Activated CD8-positive, alpha-beta T cell treated with anti-CD3 and anti-CD28 coated beads for 36 hours (primary cell): Measurements from ENCODE around the gene C2CD3. TPM values are rescaled to one million over a fixed set of nuclear protein-coding genes. Genes with fewer than 3 reads are reported as not detected.

Source experiments
- ATAC-seq: fragments of 200-7000 bp; cut with Tn5 transposase; one replicate; pipeline ENCODE4 v1.10.0; 2021; ENCODE audit warnings: mild to moderate bottlenecking, moderate library complexity
- CTCF ChIA-PET: fragments of 350-600 bp; sonication (Branson Sonifier 250); formaldehyde crosslinking; loops from one replicate; lab custom pipeline; 2021; ENCODE audit warnings: antibody characterized with exemption; lab: Charles Lee
- POLR2A ChIA-PET: fragments of 350-600 bp; sonication (Branson Sonifier 250); formaldehyde crosslinking; loops from one replicate; lab custom pipeline; 2021; ENCODE audit warnings: antibody characterized with exemption; lab: Charles Lee
- DNase-seq: peaks from one replicate; pipeline ENCODE4 v3.0.0-alpha.2; 2020
- H3K27ac Mint-ChIP-seq: one replicate; pipeline ENCODE4 v1.8.0; 2021; ENCODE audit warnings: mild to moderate bottlenecking, mixed read lengths
- H3K27me3 Mint-ChIP-seq: one replicate; pipeline ENCODE4 v1.8.0; 2021; ENCODE audit warnings: mixed read lengths
- H3K36me3 Mint-ChIP-seq: one replicate; pipeline ENCODE4 v1.8.0; 2021; ENCODE audit warnings: low read depth, mixed read lengths
- H3K4me1 Mint-ChIP-seq: one replicate; pipeline ENCODE4 v1.8.0; 2021; ENCODE audit warnings: low read depth, mixed read lengths
- H3K4me3 Mint-ChIP-seq: one replicate; pipeline ENCODE4 v1.8.0; 2021; ENCODE audit warnings: mild to moderate bottlenecking, moderate library complexity, mixed read lengths
- H3K9me3 Mint-ChIP-seq: one replicate; pipeline ENCODE4 v1.8.0; 2021; ENCODE audit warnings: mixed read lengths
- intact Hi-C: fragments of 100-400 bp; cut with micrococcal nuclease; formaldehyde crosslinking; loops from one replicate; pipeline ENCODE4 v1.10.0; 2022
- total RNA-seq, 2 experiments: library from RNA; stranded (reverse); gene quantifications; one replicate each; pipeline ENCODE4 v1.2.3, GENCODE V29; 2021
- TF ChIP-seq, protein P1 (sequence below): fragments of 200-600 bp; IDR thresholded peaks from one replicate; pipeline ENCODE4 v1.8.0; 2022; ENCODE audit warnings: antibody characterized with exemption, mild to moderate bottlenecking

The C2CD3 gene
- total RNA-seq, 2 experiments from 2014 or later = 22.5 to 25.6 TPM

DNA sequence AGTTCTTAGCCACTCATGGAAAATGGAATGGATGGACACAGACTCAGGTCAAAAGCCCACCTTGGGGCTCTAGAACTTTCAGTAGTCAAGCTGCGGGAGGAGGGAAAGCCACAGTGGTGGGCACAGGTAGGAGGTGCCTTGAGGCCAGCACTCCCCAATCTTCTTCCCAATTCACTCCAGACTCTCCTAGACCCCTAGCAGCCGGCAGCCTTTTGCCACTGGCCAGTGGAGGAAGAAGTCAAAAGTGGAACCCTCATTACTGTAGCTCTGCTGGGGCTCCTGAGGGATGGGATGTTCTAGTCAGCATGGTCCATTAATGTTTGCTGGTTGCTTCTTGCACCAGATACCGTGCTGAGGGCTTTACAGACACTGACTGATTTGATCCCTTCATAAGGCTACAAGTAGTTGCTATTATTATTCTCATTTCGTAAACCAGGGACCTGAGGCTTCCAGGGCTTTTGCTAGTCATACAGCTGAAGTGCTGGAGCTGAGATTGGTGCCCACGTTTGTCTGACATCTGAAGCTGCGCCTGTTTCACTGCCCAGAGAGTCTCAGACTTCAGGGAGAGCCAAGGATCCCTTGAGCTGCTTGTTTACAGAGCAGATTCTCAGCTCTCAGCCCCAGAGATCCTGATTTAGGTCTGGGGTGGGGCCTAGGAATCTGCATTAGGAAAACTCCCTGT, 163.0 kb downstream of the C2CD3 start:
- ATAC-seq = no peak
- Mint-ChIP-seq H3K4me3 (no peak overlapping the region), H3K27ac (peak overlapping the region; percentile 51), H3K27me3 (no peaks in the 10 kb centered on the region), H3K36me3 (peaks cover 25% of the 10 kb centered on the region), H3K4me1 (peaks cover 93% of the 10 kb centered on the region), H3K9me3 (no peaks in the 10 kb centered on the region)
- POLR2A ChIA-PET = interaction anchor here (0.8 to 17.6 kb wide), 7 partner anchors 10 to 98 kb away, joined by 3 to 269 read pairs (median 3); partner anchors contain the start of gene UCP2
- intact Hi-C loops = loop anchor here (5.0 kb wide), 1 partner anchor 36 kb away; no protein-coding TSS in a partner anchor
- DNase-seq = no peak
- CTCF ChIA-PET = interaction anchor here (1.3 kb wide), 2 partner anchors 11 to 26 kb away, joined by 3 to 4 read pairs; no protein-coding TSS in a partner anchor
- TF ChIP-seq, protein P1, sequence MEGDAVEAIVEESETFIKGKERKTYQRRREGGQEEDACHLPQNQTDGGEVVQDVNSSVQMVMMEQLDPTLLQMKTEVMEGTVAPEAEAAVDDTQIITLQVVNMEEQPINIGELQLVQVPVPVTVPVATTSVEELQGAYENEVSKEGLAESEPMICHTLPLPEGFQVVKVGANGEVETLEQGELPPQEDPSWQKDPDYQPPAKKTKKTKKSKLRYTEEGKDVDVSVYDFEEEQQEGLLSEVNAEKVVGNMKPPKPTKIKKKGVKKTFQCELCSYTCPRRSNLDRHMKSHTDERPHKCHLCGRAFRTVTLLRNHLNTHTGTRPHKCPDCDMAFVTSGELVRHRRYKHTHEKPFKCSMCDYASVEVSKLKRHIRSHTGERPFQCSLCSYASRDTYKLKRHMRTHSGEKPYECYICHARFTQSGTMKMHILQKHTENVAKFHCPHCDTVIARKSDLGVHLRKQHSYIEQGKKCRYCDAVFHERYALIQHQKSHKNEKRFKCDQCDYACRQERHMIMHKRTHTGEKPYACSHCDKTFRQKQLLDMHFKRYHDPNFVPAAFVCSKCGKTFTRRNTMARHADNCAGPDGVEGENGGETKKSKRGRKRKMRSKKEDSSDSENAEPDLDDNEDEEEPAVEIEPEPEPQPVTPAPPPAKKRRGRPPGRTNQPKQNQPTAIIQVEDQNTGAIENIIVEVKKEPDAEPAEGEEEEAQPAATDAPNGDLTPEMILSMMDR = no peak

DNA sequence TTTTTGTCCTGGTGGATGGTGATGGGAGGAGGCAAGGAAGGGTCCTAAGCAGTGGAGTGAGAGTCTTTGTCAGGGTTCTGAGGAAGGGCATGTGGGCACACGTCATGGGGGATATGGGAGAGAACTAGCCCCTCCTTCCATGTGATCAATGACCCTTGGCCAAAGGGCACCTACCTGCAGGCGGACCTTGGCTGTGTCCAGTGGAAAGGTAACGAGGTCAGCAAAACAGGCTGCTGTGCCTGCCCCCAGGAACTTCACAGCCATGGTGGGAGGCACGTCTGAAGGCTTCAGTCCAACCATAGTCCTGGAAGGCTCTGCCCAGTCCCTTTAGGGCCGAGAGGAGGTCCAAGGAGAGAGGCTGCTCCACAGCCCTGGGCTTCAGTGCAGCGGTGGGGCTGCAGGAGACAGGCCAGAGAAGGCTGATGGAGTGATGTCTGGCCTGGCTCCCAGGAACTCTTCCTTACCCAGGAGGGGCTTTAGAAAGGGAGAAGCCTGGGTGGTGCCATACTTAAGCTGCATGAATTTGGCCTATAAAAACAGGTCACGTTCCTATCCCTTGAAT, 164.0 kb downstream of the C2CD3 start:
- DNase-seq (no peak), ATAC-seq (no peak)
- Mint-ChIP-seq H3K4me3 (no peak overlapping the region), H3K27ac (peak overlapping the region; percentile 91), H3K4me1 (peaks cover 86% of the 10 kb centered on the region), H3K9me3 (no peaks in the 10 kb centered on the region), H3K36me3 (peaks cover 25% of the 10 kb centered on the region), H3K27me3 (no peaks in the 10 kb centered on the region)
- ChIA-PET POLR2A (interaction anchor here (1.4 to 17.6 kb wide), 2 partner anchors 9 to 30 kb away, joined by 3 to 269 read pairs; partner anchors contain the start of gene UCP2), CTCF (interaction anchor here (1.3 kb wide), 1 partner anchor 12 kb away, joined by 3 read pairs; no protein-coding TSS in a partner anchor)
- intact Hi-C loops = loop anchor here (5.0 kb wide), 1 partner anchor 35 kb away; no protein-coding TSS in a partner anchor
- TF ChIP-seq, protein P1 = no peak

DNA sequence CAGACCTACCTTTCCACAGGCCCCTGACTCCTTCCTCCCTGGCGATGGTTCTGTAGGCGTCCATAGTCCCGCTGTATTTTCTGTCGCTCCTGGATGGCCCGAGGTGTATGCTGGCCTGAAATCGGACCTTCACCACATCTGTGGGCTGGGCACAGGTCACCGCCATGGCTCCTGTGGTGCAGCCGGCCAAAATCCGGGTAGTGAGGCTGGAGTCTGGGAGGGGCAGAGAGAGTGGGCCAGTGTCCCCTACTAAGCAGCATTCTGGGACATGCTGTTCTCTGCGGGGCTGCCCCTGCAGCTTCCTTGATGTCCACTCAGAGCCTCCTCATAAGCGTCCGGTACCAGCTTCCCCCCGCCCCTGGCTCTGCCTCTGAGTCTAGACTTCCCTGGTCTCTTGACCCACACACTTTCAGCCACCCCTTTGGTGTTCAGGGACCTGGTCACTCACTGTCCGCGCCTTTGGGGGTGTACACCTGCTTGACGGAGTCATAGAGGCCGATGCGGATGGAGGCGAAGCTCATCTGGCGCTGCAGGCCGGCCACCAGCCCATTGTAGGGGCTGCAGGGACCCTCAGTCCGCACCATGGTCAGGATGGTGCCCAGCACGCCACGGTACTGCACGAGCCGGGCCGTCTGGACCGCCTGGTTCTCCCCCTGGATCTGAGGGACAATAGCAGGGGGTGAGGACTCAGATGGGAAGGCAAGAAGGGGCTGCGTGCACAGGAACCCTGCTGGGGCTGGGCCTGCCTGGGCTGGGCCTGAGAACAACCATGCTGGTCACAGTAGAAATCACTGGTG, 164.9 kb downstream of the C2CD3 start:
- intact Hi-C loops = loop anchor here (1.0 to 5.0 kb wide), 2 partner anchors 11 to 34 kb away; no protein-coding TSS in a partner anchor
- TF ChIP-seq, protein P1 = no peak
- peaks cover 24% of the 10 kb centered on the region for H3K36me3 Mint-ChIP-seq
- peaks cover 82% of the 10 kb centered on the region for H3K4me1 Mint-ChIP-seq
- H3K27me3 Mint-ChIP-seq = no peaks in the 10 kb centered on the region
- ChIA-PET POLR2A (interaction anchor here (1.0 to 3.1 kb wide), 8 partner anchors 9 to 33 kb away, joined by 3 to 46 read pairs (median 7); partner anchors contain the start of gene UCP2), CTCF (interaction anchor here (1.0 to 1.7 kb wide), 4 partner anchors 11 to 76 kb away, joined by 3 to 7 read pairs (median 4); no protein-coding TSS in a partner anchor)
- peak overlapping the region; percentile 91 for H3K27ac Mint-ChIP-seq
- ATAC-seq (no peak), DNase-seq (no peak)
- no peak overlapping the region for H3K4me3 Mint-ChIP-seq
- no peaks in the 10 kb centered on the region for H3K9me3 Mint-ChIP-seq

GRCh38 chr11:74004759-74005615, 165.8 kb downstream of the C2CD3 start:
- peaks cover 82% of the 10 kb centered on the region for H3K4me1 Mint-ChIP-seq
- intact Hi-C loops = loop anchor here (1.0 to 5.0 kb wide), 2 partner anchors 10 to 33 kb away; no protein-coding TSS in a partner anchor

More at GRCh38 chr11:74004759-74005615, 165.8 kb downstream of the C2CD3 start:
- H3K9me3 Mint-ChIP-seq = no peaks in the 10 kb centered on the region
- TF ChIP-seq, protein P1 = no peak
- ATAC-seq (peak; percentile 99), DNase-seq (peak; percentile 96)
- H3K4me3 Mint-ChIP-seq = peak overlapping the region; percentile 65
- H3K36me3 Mint-ChIP-seq = peaks cover 30% of the 10 kb centered on the region
- peak overlapping the region; percentile 91 for H3K27ac Mint-ChIP-seq
- ChIA-PET POLR2A (interaction anchor here (0.7 to 3.1 kb wide), 12 partner anchors 9 to 34 kb away, joined by 3 to 46 read pairs (median 6); partner anchors contain the start of gene UCP2), CTCF (interaction anchor here (1.0 to 1.7 kb wide), 5 partner anchors 10 to 77 kb away, joined by 3 to 7 read pairs (median 4); no protein-coding TSS in a partner anchor)
- no peaks in the 10 kb centered on the region for H3K27me3 Mint-ChIP-seq
